Measurements from ENCODE around the gene SHROOM3.

SHROOM3 gene

GRCh38 chr4:76571274-76571673 lies 136.2 kb downstream of the SHROOM3 start:
- peak; percentile 58 to 78 for DNase-seq

- DNase-seq = no peak
Measured at GRCh38 chr4:76572224-76572623, 137.2 kb downstream of the SHROOM3 start.

GRCh38 chr4:76576824-76577223 lies 141.8 kb downstream of the SHROOM3 start:
- DNase-seq = no peak

- DNase-seq = no peak
Measured at GRCh38 chr4:76578002-76578560, 143.1 kb downstream of the SHROOM3 start.

- DNase-seq = peak; percentile 31 to 73
Measured at GRCh38 chr4:76579596-76580375, 144.8 kb downstream of the SHROOM3 start.

- DNase-seq = no peak
Measured at GRCh38 chr4:76581077-76581962, 146.3 kb downstream of the SHROOM3 start.

GRCh38 chr4:76582074-76582816 lies 147.2 kb downstream of the SHROOM3 start:
- DNase-seq = no peak

GRCh38 chr4:76582817-76583087 lies 147.7 kb downstream of the SHROOM3 start:
- no peak for DNase-seq

GRCh38 chr4:76584241-76585152 lies 149.5 kb downstream of the SHROOM3 start:
- no peak for DNase-seq

GRCh38 chr4:76585272-76585671 lies 150.2 kb downstream of the SHROOM3 start:
- DNase-seq = no peak

GRCh38 chr4:76585897-76586360 lies 150.9 kb downstream of the SHROOM3 start:
- DNase-seq = peak; percentile 72 to 92

GRCh38 chr4:76588274-76588673 lies 153.2 kb downstream of the SHROOM3 start:
- no peak for DNase-seq

GRCh38 chr4:76589402-76589801 lies 154.4 kb downstream of the SHROOM3 start:
- no peak for DNase-seq

GRCh38 chr4:76589872-76590797 lies 155.1 kb downstream of the SHROOM3 start:
- DNase-seq = no peak

GRCh38 chr4:76590798-76591281 lies 155.8 kb downstream of the SHROOM3 start:
- no peak for DNase-seq

- no peak for DNase-seq
Measured at GRCh38 chr4:76591992-76592391, 157.0 kb downstream of the SHROOM3 start.

- DNase-seq = no peak
Measured at GRCh38 chr4:76592460-76592859, 157.4 kb downstream of the SHROOM3 start.

GRCh38 chr4:76594173-76594572 lies 159.1 kb downstream of the SHROOM3 start:
- DNase-seq = no peak

GRCh38 chr4:76595435-76595834 lies 160.4 kb downstream of the SHROOM3 start:
- no peak for DNase-seq

GRCh38 chr4:76596713-76597112 lies 161.7 kb downstream of the SHROOM3 start:
- DNase-seq = no peak

Data from NCI-H2081 (cell line).